Osteoblast (primary cell): ENCODE data around the gene MAMDC2. TPM values are rescaled to one million over a fixed set of nuclear protein-coding genes. Genes with fewer than 3 reads are reported as not detected.
"Not testable (repeated sequence)": the region's sequence is repeated elsewhere in the genome, so short reads cannot be mapped to it uniquely, and the experiment has no call there.

Experiments
- DNase-seq: peaks from one replicate; pipeline ENCODE4 v3.0.0; 2011; ENCODE audit warnings: low spot score, mixed read lengths; ENCODE audit not compliant: insufficient read length; ENCODE audit errors: missing footprints
- H2AFZ ChIP-seq: 2 replicates; pipeline ENCODE4 v1.6.0; 2011; ENCODE audit warnings: mild to moderate bottlenecking, low read length
- H3K27ac ChIP-seq: 2 replicates; pipeline ENCODE4 v1.5.1; 2011; ENCODE audit warnings: mild to moderate bottlenecking, low read depth, low read length, moderate library complexity
- H3K27me3 ChIP-seq: 2 replicates; pipeline ENCODE4 v1.6.0; 2012; ENCODE audit warnings: mild to moderate bottlenecking, control low read depth, inconsistent platforms, low read length, moderate library complexity; ENCODE audit not compliant: insufficient read depth
- H3K36me3 ChIP-seq: 2 replicates; pipeline ENCODE4 v1.5.1; 2011; ENCODE audit warnings: mild to moderate bottlenecking, low read length, control low read depth, moderate library complexity; ENCODE audit not compliant: insufficient read depth
- H3K4me1 ChIP-seq: 2 replicates; pipeline ENCODE4 v1.5.1; 2011; ENCODE audit warnings: mild to moderate bottlenecking, low read length, control low read depth, moderate library complexity; ENCODE audit not compliant: insufficient read depth
- H3K4me2 ChIP-seq: 2 replicates; pipeline ENCODE4 v1.6.0; 2011; ENCODE audit warnings: mild to moderate bottlenecking, low read length; ENCODE audit not compliant: insufficient read depth
- H3K4me3 ChIP-seq: fragments of 200-600 bp; sonication (generic); 3 replicates; pipeline ENCODE4 v1.5.1; 2012; ENCODE audit warnings: mild to moderate bottlenecking, low read length, inconsistent platforms; ENCODE audit not compliant: insufficient read depth
- H3K79me2 ChIP-seq: 2 replicates; pipeline ENCODE4 v1.6.0; 2012; ENCODE audit warnings: mild to moderate bottlenecking, low read length, control low read depth, inconsistent platforms; ENCODE audit not compliant: insufficient read depth
- H3K9me3 ChIP-seq: 2 replicates; pipeline ENCODE4 v1.5.1; 2011; ENCODE audit warnings: low read depth, low read length, control low read depth
- H4K20me1 ChIP-seq: 2 replicates; pipeline ENCODE4 v1.6.0; 2012; ENCODE audit warnings: mild to moderate bottlenecking, low read length, control low read depth; ENCODE audit not compliant: insufficient read depth
- total RNA-seq: library from RNA; depleted of rRNA; stranded (reverse); fragments of >200 nt; gene quantifications from 2 replicates; pipeline ENCODE4 v1.2.3, GENCODE V29; 2012
- TF ChIP-seq, protein P1 (sequence below): IDR thresholded peaks from 2 replicates; pipeline ENCODE4 v1.5.1; 2011; ENCODE audit warnings: mild to moderate bottlenecking, low read depth, low read length, moderate library complexity; ENCODE audit errors: extremely low read depth

Gene MAMDC2
- total RNA-seq, 1 donor, result 1.4 TPM

DNA sequence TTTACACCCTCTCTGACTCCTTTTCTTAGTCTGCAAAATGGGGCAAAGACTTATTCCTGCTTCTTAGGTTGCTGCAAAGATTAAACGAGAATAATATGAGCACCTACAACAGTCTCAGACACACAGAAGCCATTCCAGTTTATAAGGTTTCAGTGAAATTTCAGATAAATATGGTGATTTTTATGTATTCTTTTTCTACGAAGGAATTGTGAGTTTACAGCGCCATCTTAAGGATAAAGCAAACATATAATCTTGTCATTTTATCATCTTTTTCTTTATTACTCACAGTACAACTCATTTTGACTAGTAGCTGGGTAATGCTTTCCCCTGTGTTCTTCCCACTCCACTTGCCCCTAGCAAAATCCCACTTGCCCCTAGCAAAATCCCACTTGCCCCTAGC, 185.9 kb downstream of the MAMDC2 start:
- Histone ChIP-seq H3K4me3 (no peak overlapping the region), H3K27me3 (no peaks in the 10 kb centered on the region), H3K4me1 (peaks cover 7% of the 10 kb centered on the region), H3K4me2 (no peak overlapping the region), H3K79me2 (no peaks in the 10 kb centered on the region), H3K36me3 (no peaks in the 10 kb centered on the region), H3K9me3 (no peaks in the 10 kb centered on the region), H3K27ac (no peak overlapping the region), H2AFZ (no peak overlapping the region), H4K20me1 (no peaks in the 10 kb centered on the region)
- DNase-seq, result peak; percentile 68
- TF ChIP-seq, protein P1, sequence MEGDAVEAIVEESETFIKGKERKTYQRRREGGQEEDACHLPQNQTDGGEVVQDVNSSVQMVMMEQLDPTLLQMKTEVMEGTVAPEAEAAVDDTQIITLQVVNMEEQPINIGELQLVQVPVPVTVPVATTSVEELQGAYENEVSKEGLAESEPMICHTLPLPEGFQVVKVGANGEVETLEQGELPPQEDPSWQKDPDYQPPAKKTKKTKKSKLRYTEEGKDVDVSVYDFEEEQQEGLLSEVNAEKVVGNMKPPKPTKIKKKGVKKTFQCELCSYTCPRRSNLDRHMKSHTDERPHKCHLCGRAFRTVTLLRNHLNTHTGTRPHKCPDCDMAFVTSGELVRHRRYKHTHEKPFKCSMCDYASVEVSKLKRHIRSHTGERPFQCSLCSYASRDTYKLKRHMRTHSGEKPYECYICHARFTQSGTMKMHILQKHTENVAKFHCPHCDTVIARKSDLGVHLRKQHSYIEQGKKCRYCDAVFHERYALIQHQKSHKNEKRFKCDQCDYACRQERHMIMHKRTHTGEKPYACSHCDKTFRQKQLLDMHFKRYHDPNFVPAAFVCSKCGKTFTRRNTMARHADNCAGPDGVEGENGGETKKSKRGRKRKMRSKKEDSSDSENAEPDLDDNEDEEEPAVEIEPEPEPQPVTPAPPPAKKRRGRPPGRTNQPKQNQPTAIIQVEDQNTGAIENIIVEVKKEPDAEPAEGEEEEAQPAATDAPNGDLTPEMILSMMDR, result peak; percentile 58

DNA sequence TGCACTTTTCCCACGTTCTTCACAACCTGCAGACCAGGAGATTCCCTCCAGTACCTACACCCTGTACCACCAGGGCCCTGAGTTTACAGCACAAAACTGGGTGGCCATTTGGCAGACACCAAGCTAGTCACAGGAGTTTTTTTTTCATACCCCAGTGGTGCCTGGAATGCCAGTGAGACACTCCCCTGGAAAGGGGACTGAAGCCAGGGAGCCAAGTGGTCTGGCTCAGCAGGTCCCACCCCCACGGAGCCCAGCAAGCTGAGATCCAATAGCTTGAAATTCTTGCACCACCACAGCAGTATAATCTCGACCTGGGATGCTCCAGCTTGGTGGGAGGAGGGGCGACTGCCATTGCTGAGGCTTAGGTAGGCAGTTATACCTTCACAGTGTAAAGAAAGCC, 188.8 kb downstream of the MAMDC2 start:
- Histone ChIP-seq H4K20me1 (no peaks in the 10 kb centered on the region), H3K27me3 (no peaks in the 10 kb centered on the region), H3K36me3 (no peaks in the 10 kb centered on the region), H3K4me3 (no peak overlapping the region), H3K9me3 (no peaks in the 10 kb centered on the region), H3K4me2 (no peak overlapping the region), H3K79me2 (no peaks in the 10 kb centered on the region), H2AFZ (no peak overlapping the region), H3K27ac (no peak overlapping the region), H3K4me1 (peaks cover 7% of the 10 kb centered on the region)
- TF ChIP-seq, protein P1, result no peak
- no peak for DNase-seq

DNA sequence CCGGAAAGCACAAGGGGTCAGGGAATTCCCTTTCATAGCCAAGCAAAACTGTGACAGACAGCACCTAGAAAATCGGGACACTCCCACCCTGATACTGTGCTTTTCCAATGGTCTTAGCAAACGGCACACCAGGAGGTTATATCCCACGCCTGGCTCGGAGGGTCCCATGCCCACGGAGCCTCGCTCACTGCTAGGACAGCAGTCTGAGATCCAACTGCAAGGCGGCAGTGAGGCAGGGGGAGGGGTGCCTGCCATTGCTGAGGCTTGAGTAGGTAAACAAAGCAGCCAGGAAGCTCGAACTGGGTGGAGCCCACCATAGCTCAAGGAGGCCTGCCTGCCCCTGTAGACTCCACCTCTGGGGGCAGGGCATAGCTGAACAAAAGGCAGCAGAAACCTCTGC, 190.6 kb downstream of the MAMDC2 start:
- H3K9me3 ChIP-seq, H3K79me2 ChIP-seq, H3K27ac ChIP-seq, H3K4me1 ChIP-seq, DNase-seq, H3K27me3 ChIP-seq, H3K4me2 ChIP-seq, H4K20me1 ChIP-seq, H2AFZ ChIP-seq, H3K4me3 ChIP-seq, H3K36me3 ChIP-seq: not testable (repeated sequence)

DNA sequence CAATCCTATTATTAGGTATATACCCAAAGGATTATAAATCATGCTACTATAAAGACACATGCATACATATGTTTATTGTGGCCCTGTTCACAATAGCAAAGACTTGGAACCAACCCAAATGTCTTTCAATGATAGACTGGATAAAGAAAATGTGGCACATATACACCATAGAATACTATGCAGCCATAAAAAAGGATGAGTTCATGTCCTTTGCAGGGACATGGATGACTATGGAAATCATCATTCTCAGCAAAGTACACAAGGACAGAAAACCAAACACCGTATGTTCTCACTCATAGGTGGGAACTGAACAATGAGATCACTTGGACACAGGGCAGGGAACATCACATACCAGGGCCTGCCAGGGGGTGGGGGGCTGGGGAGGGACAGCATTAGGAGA, 202.3 kb downstream of the MAMDC2 start:
- H4K20me1 ChIP-seq, H3K9me3 ChIP-seq, H3K27ac ChIP-seq, DNase-seq, H3K4me2 ChIP-seq, H3K36me3 ChIP-seq, H3K4me1 ChIP-seq, H3K27me3 ChIP-seq, H2AFZ ChIP-seq, H3K4me3 ChIP-seq, H3K79me2 ChIP-seq: not testable (repeated sequence)

DNA sequence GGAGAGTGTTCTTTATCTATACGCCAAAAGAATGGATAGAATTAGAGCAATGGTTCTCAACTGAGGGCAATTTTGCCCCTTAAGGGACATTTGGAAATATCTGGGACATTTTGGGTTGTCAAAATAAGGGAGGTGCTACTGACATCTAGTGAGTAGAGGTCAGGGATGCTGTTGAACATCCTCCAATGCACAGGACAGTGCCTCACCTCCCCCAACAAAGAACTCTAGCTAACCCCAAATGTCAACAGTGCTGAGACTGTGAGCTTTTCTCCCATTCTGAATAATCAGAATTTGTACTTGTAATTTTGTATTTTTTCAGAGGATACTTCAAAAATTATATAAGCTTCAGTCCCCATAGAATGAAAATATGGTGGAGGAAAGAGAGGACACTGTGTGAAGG, 206.6 kb downstream of the MAMDC2 start:
- no peaks in the 10 kb centered on the region for H3K27me3 ChIP-seq
- no peak overlapping the region for H3K4me3 ChIP-seq
- H3K4me2 ChIP-seq, result no peak overlapping the region
- H3K27ac ChIP-seq, result no peak overlapping the region
- H3K79me2 ChIP-seq, result no peaks in the 10 kb centered on the region
- no peaks in the 10 kb centered on the region for H3K36me3 ChIP-seq
- H3K9me3 ChIP-seq, result no peaks in the 10 kb centered on the region
- DNase-seq, result no peak
- H4K20me1 ChIP-seq, result no peaks in the 10 kb centered on the region
- TF ChIP-seq, protein P1, result no peak
- H2AFZ ChIP-seq, result no peak overlapping the region
- peaks cover 2% of the 10 kb centered on the region for H3K4me1 ChIP-seq
